HCT116 (cell line): ENCODE results near the gene KSR1.

Source experiments
- CBX3 ChIP-seq: IDR thresholded peaks from 2 replicates; pipeline ENCODE4 v1.6.1; 2012; ENCODE audit warnings: low read depth
- EZH2 ChIP-seq: fragments of 200-600 bp; sonication (generic); IDR thresholded peaks from 2 replicates; pipeline ENCODE4 v1.6.1; 2017; ENCODE audit warnings: antibody characterized with exemption, mixed run types
- POLR2A ChIP-seq: IDR thresholded peaks from 2 replicates; pipeline ENCODE4 v1.7.0; 2011; ENCODE audit warnings: borderline replicate concordance; ENCODE audit not compliant: insufficient read depth, insufficient read length; ENCODE audit errors: extremely low read depth
- POLR2AphosphoS5 ChIP-seq: IDR thresholded peaks from 2 replicates; pipeline ENCODE4 v1.6.1; 2011; ENCODE audit warnings: mild to moderate bottlenecking, low read depth, low read length, moderate library complexity
- YY1 ChIP-seq: IDR thresholded peaks from 2 replicates; pipeline ENCODE4 v1.6.1; 2011; ENCODE audit warnings: low read length, low read depth, moderate library complexity, mild to moderate bottlenecking; ENCODE audit not compliant: insufficient replicate concordance; ENCODE audit errors: extremely low read depth
- ZNF274 ChIP-seq: fragments of 200-500 bp; sonication (Bioruptor generic); IDR thresholded peaks from 2 replicates; pipeline ENCODE4 v1.6.1; 2014; ENCODE audit warnings: mild to moderate bottlenecking, low read depth, low read length, inconsistent platforms
- TF ChIP-seq, protein P1 (sequence below), 3 experiments: fragments of 200-600 bp in 1 of 3; sonication (generic) in 1 of 3; IDR thresholded peaks in 2 of 3; conservative IDR thresholded peaks in 1 of 3; 2 replicates each; pipeline ENCODE4 v1.5.1; 2012 to 2017; ENCODE audit warnings: low read depth in 2 of 3, low read length in 2 of 3, antibody characterized with exemption in 1 of 3, borderline replicate concordance in 1 of 3, control low read depth in 1 of 3, mild to moderate bottlenecking in 1 of 3, mixed read lengths in 1 of 3, mixed run types in 1 of 3, moderate library complexity in 1 of 3; ENCODE audit not compliant: insufficient read depth in 1 of 3

GRCh38 chr17:27621536-27621935 is 165.3 kb downstream of the KSR1 start:
- TF ChIP-seq CBX3 (no peak), POLR2A (no peak), YY1 (no peak), POLR2AphosphoS5 (no peak), EZH2 (no peak), ZNF274 (no peak)
- TF ChIP-seq, protein P1, sequence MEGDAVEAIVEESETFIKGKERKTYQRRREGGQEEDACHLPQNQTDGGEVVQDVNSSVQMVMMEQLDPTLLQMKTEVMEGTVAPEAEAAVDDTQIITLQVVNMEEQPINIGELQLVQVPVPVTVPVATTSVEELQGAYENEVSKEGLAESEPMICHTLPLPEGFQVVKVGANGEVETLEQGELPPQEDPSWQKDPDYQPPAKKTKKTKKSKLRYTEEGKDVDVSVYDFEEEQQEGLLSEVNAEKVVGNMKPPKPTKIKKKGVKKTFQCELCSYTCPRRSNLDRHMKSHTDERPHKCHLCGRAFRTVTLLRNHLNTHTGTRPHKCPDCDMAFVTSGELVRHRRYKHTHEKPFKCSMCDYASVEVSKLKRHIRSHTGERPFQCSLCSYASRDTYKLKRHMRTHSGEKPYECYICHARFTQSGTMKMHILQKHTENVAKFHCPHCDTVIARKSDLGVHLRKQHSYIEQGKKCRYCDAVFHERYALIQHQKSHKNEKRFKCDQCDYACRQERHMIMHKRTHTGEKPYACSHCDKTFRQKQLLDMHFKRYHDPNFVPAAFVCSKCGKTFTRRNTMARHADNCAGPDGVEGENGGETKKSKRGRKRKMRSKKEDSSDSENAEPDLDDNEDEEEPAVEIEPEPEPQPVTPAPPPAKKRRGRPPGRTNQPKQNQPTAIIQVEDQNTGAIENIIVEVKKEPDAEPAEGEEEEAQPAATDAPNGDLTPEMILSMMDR (IDR thresholded peaks at IDR 0.05 in 2 of 3, conservative IDR thresholded peaks at IDR 0.05 in 1 of 3; ENCODE audit: borderline replicate concordance in 1 of 3, insufficient read depth in 1 of 3, low read depth in 2 of 3, low read length in 2 of 3), result no peak
